ENCODE results near the gene GLOD5. TPM values are rescaled to one million over a fixed set of nuclear protein-coding genes. Genes with fewer than 3 reads are reported as not detected.

The GLOD5 gene
- total RNA-seq, 1 experiment from 2014 or later, result not detected

GRCh38 chrX:48721916-48722315, 39.6 kb upstream of the GLOD5 start:
- in situ Hi-C loops (cut with HindIII; ENCODE audit: low pct_unique_long_range_greater_than_20kb, low sequenced_read_pairs), result no loop called here
- H3K4me3 ChIP-seq (ENCODE audit: low read depth in 2 of 2, low read length in 2 of 2), result no peak overlapping the region
- TF ChIP-seq REST (IDR thresholded peaks at IDR 0.05; ENCODE audit: insufficient read depth in 1 of 2, low read depth in 2 of 2, low read length in 1 of 2), result no peak
- no peak for TF ChIP-seq TCF7L2 (IDR thresholded peaks at IDR 0.05; ENCODE audit: low read depth, low read length)
- no peak for TF ChIP-seq SIN3A (IDR thresholded peaks at IDR 0.05; ENCODE audit: borderline replicate concordance, insufficient read depth, low read depth, low read length)
- TF ChIP-seq, protein P1, sequence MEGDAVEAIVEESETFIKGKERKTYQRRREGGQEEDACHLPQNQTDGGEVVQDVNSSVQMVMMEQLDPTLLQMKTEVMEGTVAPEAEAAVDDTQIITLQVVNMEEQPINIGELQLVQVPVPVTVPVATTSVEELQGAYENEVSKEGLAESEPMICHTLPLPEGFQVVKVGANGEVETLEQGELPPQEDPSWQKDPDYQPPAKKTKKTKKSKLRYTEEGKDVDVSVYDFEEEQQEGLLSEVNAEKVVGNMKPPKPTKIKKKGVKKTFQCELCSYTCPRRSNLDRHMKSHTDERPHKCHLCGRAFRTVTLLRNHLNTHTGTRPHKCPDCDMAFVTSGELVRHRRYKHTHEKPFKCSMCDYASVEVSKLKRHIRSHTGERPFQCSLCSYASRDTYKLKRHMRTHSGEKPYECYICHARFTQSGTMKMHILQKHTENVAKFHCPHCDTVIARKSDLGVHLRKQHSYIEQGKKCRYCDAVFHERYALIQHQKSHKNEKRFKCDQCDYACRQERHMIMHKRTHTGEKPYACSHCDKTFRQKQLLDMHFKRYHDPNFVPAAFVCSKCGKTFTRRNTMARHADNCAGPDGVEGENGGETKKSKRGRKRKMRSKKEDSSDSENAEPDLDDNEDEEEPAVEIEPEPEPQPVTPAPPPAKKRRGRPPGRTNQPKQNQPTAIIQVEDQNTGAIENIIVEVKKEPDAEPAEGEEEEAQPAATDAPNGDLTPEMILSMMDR (IDR thresholded peaks at IDR 0.05), result no peak
- H3K27me3 ChIP-seq (ENCODE audit: control insufficient read depth, insufficient read depth, low read length), result no peaks in the 10 kb centered on the region
- no peaks in the 10 kb centered on the region for H3K9me3 ChIP-seq (ENCODE audit: control insufficient read depth, insufficient read depth, low read depth, low read length)
- no peaks in the 10 kb centered on the region for H3K4me1 ChIP-seq (ENCODE audit: control insufficient read depth, insufficient read depth, low read length)
- ChIA-PET CTCF (no interaction called here), POLR2A (no interaction called here)
- no TSS peak for BruUV-seq (replicated peaks)
- ATAC-seq (no peak), DNase-seq (ENCODE audit: low read depth, low spot score) (no peak)
- H3K27ac ChIP-seq (ENCODE audit: low read length), result no peak overlapping the region
- no peaks in the 10 kb centered on the region for H3K36me3 ChIP-seq (ENCODE audit: control insufficient read depth, insufficient read depth, low read length)
- intact Hi-C loops (cut with micrococcal nuclease; ENCODE audit: unreplicated experiment), result no loop called here

- no peaks in the 10 kb centered on the region for H3K9me3 ChIP-seq (ENCODE audit: control insufficient read depth, insufficient read depth, low read depth, low read length)
- H3K4me3 ChIP-seq (ENCODE audit: low read depth in 2 of 2, low read length in 2 of 2), result no peak overlapping the region
- intact Hi-C loops (cut with micrococcal nuclease; ENCODE audit: unreplicated experiment) (no loop called here), in situ Hi-C loops (cut with HindIII; ENCODE audit: low pct_unique_long_range_greater_than_20kb, low sequenced_read_pairs) (no loop called here)
- no peaks in the 10 kb centered on the region for H3K27me3 ChIP-seq (ENCODE audit: control insufficient read depth, insufficient read depth, low read length)
- no peak overlapping the region for H3K27ac ChIP-seq (ENCODE audit: low read length)
- TF ChIP-seq POLR2AphosphoS5 (IDR thresholded peaks at IDR 0.05; ENCODE audit: low read depth, low read length), result no peak
- TF ChIP-seq REST (IDR thresholded peaks at IDR 0.05; ENCODE audit: insufficient read depth in 1 of 2, low read depth in 2 of 2, low read length in 1 of 2), result no peak
- no peak for TF ChIP-seq TCF7L2 (IDR thresholded peaks at IDR 0.05; ENCODE audit: low read depth, low read length)
- TF ChIP-seq, protein P1 (IDR thresholded peaks at IDR 0.05), result no peak
- TF ChIP-seq SIN3A (IDR thresholded peaks at IDR 0.05; ENCODE audit: borderline replicate concordance, insufficient read depth, low read depth, low read length), result no peak
- no TSS peak for BruUV-seq (replicated peaks)
- DNase-seq (ENCODE audit: low read depth, low spot score) (no peak), ATAC-seq (no peak)
- POLR2A ChIA-PET, result no interaction called here
- H3K4me1 ChIP-seq (ENCODE audit: control insufficient read depth, insufficient read depth, low read length), result no peaks in the 10 kb centered on the region
- H3K36me3 ChIP-seq (ENCODE audit: control insufficient read depth, insufficient read depth, low read length), result no peaks in the 10 kb centered on the region
- CTCF ChIA-PET, result no interaction called here
Observed at GRCh38 chrX:48726596-48726995, 35.0 kb upstream of the GLOD5 start.

All from Panc1 (cell line).